Kidney (tissue), 14 donors: ENCODE data around the gene GPR183. TPM values are rescaled to one million over a fixed set of nuclear protein-coding genes. Genes with fewer than 3 reads are reported as not detected.

Source experiments
- DNase-seq, 5 donors: peaks; one replicate each; pipeline ENCODE4 v3.0.0-alpha.2; 2013 to 2020
- FAIRE-seq: peaks from 2 replicates; lab custom pipeline; 2012; peaks lifted over from hg19 to GRCh38; lab: Jason Lieb, UNC
- H3K27ac ChIP-seq, 2 donors: one replicate each; pipeline ENCODE4 v1.7.0; 2013; ENCODE audit warnings: low read depth in 2 of 2, low read length in 2 of 2, inconsistent platforms in 1 of 2
- H3K27me3 ChIP-seq: one replicate; pipeline ENCODE4 v1.7.1; 2013; ENCODE audit warnings: low read length, inconsistent platforms; ENCODE audit not compliant: control insufficient read depth, insufficient read depth
- H3K36me3 ChIP-seq, 3 donors: one replicate each; pipeline versions ENCODE4 v1.7.0 to v1.7.1; 2013; ENCODE audit warnings: low read length in 3 of 3, control low read depth in 1 of 3, inconsistent platforms in 1 of 3; ENCODE audit not compliant: insufficient read depth in 3 of 3, control insufficient read depth in 2 of 3
- H3K4me1 ChIP-seq, 3 donors: one replicate each; pipeline versions ENCODE4 v1.7.0 to v1.7.1; 2013; ENCODE audit warnings: low read length in 3 of 3, inconsistent platforms in 1 of 3, low read depth in 1 of 3; ENCODE audit not compliant: control insufficient read depth in 2 of 3, insufficient read depth in 2 of 3
- H3K4me3 ChIP-seq, 3 donors: one replicate each; pipeline versions ENCODE4 v1.7.0 to v1.8.1; 2013; ENCODE audit warnings: low read length in 3 of 3, control low read depth in 1 of 3, inconsistent platforms in 1 of 3
- H3K9ac ChIP-seq, 3 donors: one replicate each; pipeline versions ENCODE4 v1.7.0 to v1.7.1; 2013; ENCODE audit warnings: low read length in 3 of 3, control low read depth in 1 of 3, inconsistent platforms in 1 of 3
- H3K9me3 ChIP-seq, 3 donors: one replicate each; pipeline versions ENCODE4 v1.7.0 to v1.7.1; 2013; ENCODE audit warnings: low read length in 3 of 3, control low read depth in 1 of 3, inconsistent platforms in 1 of 3; ENCODE audit not compliant: control insufficient read depth in 2 of 3, insufficient read depth in 1 of 3
- CTCF ChIP-seq: IDR thresholded peaks from 3 replicates; pipeline ENCODE4 v1.5.1; 2012; ENCODE audit warnings: mild to moderate bottlenecking, moderate library complexity, borderline replicate concordance; ENCODE audit not compliant: insufficient read depth; ENCODE audit errors: extremely low read depth
- intact Hi-C: fragments of 100-400 bp; cut with DNase I; formaldehyde crosslinking; loops from one replicate; pipeline ENCODE4 v1.11.1; 2022
- polyA plus RNA-seq: library from polyadenylated mRNA; stranded (reverse); fragments of 350-450 nt; fragmentation: Illumina TruSeq; extraction: RNeasy Lipid Tissue Mini Kit (QIAGEN cat#74804); gene quantifications from one replicate; pipeline ENCODE4 v1.2.3, GENCODE V29; 2014; ENCODE audit warnings: low read depth, low replicate concordance; ENCODE audit not compliant: insufficient read depth
- total RNA-seq: library from RNA; stranded (reverse); fragmentation: NEBNext Ultra II Directional; extraction: Animal tissue kit (Norgen Biotek cat#: 25700); gene quantifications from one replicate; pipeline ENCODE4 v1.2.1, GENCODE V29; 2021
- donor health status: control.
- donor health status: control.
- donor health status: control.
- donor health status: control.
- donor health status: control.
- donor health status: DM: yes; HTN: yes; CAD: no.
- donor health status: Normal renal cell carcinoma (clear cell type).

The GPR183 gene
- total and polyA plus RNA-seq, 2 donors from 2014 or later: 1.7 to 11.8 TPM

- Histone ChIP-seq H3K9ac (no peak overlapping the region), H3K27ac (no peak overlapping the region), H3K4me3 (no peak overlapping the region), H3K27me3 (no peaks in the 10 kb centered on the region), H3K4me1 (no peaks in the 10 kb centered on the region), H3K36me3 (peaks cover 0 to 10% (median 0%) of the 10 kb centered on the region in 3 donors), H3K9me3 (no peaks in the 10 kb centered on the region)
- no peak for FAIRE-seq
- intact Hi-C loops: no loop called here
- no peak for DNase-seq
- TF ChIP-seq CTCF: no peak
These were observed 51.9 kb downstream of the GPR183 start for GRCh38 chr13:99255271-99255670.

GRCh38 chr13:99254830-99255229 lies 52.4 kb downstream of the GPR183 start:
- Histone ChIP-seq H3K4me1 (no peaks in the 10 kb centered on the region), H3K9me3 (no peaks in the 10 kb centered on the region), H3K27ac (no peak overlapping the region), H3K4me3 (no peak overlapping the region), H3K36me3 (peaks cover 0 to 10% (median 0%) of the 10 kb centered on the region in 3 donors), H3K9ac (no peak overlapping the region), H3K27me3 (no peaks in the 10 kb centered on the region)
- intact Hi-C loops: no loop called here
- DNase-seq (no peak), FAIRE-seq (no peak)
- no peak for TF ChIP-seq CTCF

- Histone ChIP-seq H3K9ac (no peak overlapping the region), H3K9me3 (no peaks in the 10 kb centered on the region), H3K4me1 (no peaks in the 10 kb centered on the region), H3K4me3 (no peak overlapping the region), H3K27me3 (no peaks in the 10 kb centered on the region), H3K27ac (no peak overlapping the region), H3K36me3 (peaks cover 0 to 10% (median 0%) of the 10 kb centered on the region in 3 donors)
- DNase-seq: no peak
- no peak for TF ChIP-seq CTCF
- intact Hi-C loops: no loop called here
- no peak for FAIRE-seq
These were observed 55.3 kb downstream of the GPR183 start for GRCh38 chr13:99251921-99252320.
